HepG2 (cell line): ENCODE measurements around the gene ARHGAP22. TPM values are rescaled to one million over a fixed set of nuclear protein-coding genes. Genes with fewer than 3 reads are reported as not detected.

ENCODE experiments used
- ATAC-seq: fragments of 200-7000 bp; cut with Tn5 transposase; 3 replicates; pipeline ENCODE4 v1.9.1; 2020; ENCODE audit warnings: mild to moderate bottlenecking, moderate library complexity
- BruUV-seq: library from RNA; stranded (reverse); fragments of 400-500 nt; replicated peaks from 2 replicates; lab custom pipeline; 2021; lab: Mats Ljungman, UMichigan
- CTCF ChIA-PET: fragments of 300-600 bp; formaldehyde crosslinking; extraction: SDS; loops from one replicate; lab custom pipeline; 2021; ENCODE audit warnings: low total read pairs, inconsistent platforms, low intra/inter-chr PET ratio; lab: Yijun Ruan, JAX
- POLR2A ChIA-PET: fragments of 350-600 bp; sonication (Branson Sonifier 250); formaldehyde crosslinking; loops from one replicate; lab custom pipeline; 2020; ENCODE audit warnings: antibody characterized with exemption, inconsistent platforms; lab: Yijun Ruan, JAX
- DNase-seq: peaks from one replicate; pipeline ENCODE4 v3.0.0-alpha.2; 2015; ENCODE audit warnings: low spot score
- FAIRE-seq: peaks from 3 replicates; lab custom pipeline; 2011; peaks lifted over from hg19 to GRCh38; lab: Jason Lieb, UNC
- H2AFZ ChIP-seq: one replicate; pipeline ENCODE4 v1.6.1; 2011; ENCODE audit warnings: low read length, inconsistent platforms
- H3K27ac ChIP-seq: fragments of 300-600 bp; 3 replicates; pipeline ENCODE4 v1.8.0; 2011; ENCODE audit warnings: mixed run types, mild to moderate bottlenecking, mixed read lengths, low read length, inconsistent platforms; ENCODE audit not compliant: insufficient read depth; ENCODE audit errors: extremely low read length
- H3K27me3 ChIP-seq, 2 experiments: fragments of 200-600 bp in 1 of 2; 2 replicates in 1 of 2; 3 replicates in 1 of 2; pipeline versions ENCODE4 v1.6.0 to v1.8.0; 2011; ENCODE audit warnings: low read length in 2 of 2, mild to moderate bottlenecking in 2 of 2, moderate library complexity in 2 of 2, inconsistent platforms in 1 of 2; ENCODE audit not compliant: insufficient read depth in 2 of 2, control insufficient read depth in 1 of 2
- H3K36me3 ChIP-seq, 2 experiments: fragments of 200-600 bp in 1 of 2; replicated peaks in 1 of 2; 2 replicates in 1 of 2; 3 replicates in 1 of 2; pipeline versions ENCODE4 v1.5.1 to v1.8.0; 2011; ENCODE audit warnings: low read length in 2 of 2, inconsistent platforms in 1 of 2; ENCODE audit not compliant: insufficient read depth in 2 of 2, control insufficient read depth in 1 of 2
- H3K4me1 ChIP-seq: 2 replicates; pipeline ENCODE4 v1.5.1; 2012; ENCODE audit warnings: low read length, inconsistent platforms; ENCODE audit not compliant: insufficient read depth
- H3K4me2 ChIP-seq: 2 replicates; pipeline ENCODE4 v1.6.0; 2011; ENCODE audit warnings: low read depth, low read length, inconsistent platforms
- H3K4me3 ChIP-seq, 3 experiments: fragments of 200-600 bp in 1 of 3; sonication (generic), shearing (Covaris generic) in 1 of 3; replicated peaks in 1 of 3; 2 replicates each; pipeline ENCODE4 v1.5.1; 2011 to 2016; ENCODE audit warnings: low read length in 3 of 3, inconsistent platforms in 2 of 3, low read depth in 2 of 3, mild to moderate bottlenecking in 2 of 3, control low read depth in 1 of 3, mixed read lengths in 1 of 3; ENCODE audit not compliant: insufficient read depth in 1 of 3
- H3K79me2 ChIP-seq: one replicate; pipeline ENCODE4 v1.6.1; 2011; ENCODE audit warnings: low read length, inconsistent platforms; ENCODE audit not compliant: insufficient read depth
- H3K9ac ChIP-seq: 2 replicates; pipeline ENCODE4 v1.6.0; 2011; ENCODE audit warnings: mild to moderate bottlenecking, low read depth, low read length, inconsistent platforms; ENCODE audit not compliant: insufficient read depth
- H3K9me3 ChIP-seq: 2 replicates; pipeline ENCODE4 v1.5.1; 2012; ENCODE audit warnings: mild to moderate bottlenecking, low read length
- H4K20me1 ChIP-seq: 2 replicates; pipeline ENCODE4 v1.6.0; 2011; ENCODE audit warnings: inconsistent platforms, mild to moderate bottlenecking, low read length, moderate library complexity; ENCODE audit not compliant: insufficient read depth
- AGO1 ChIP-seq: fragments of 200-400 bp; formaldehyde crosslinking; IDR thresholded peaks from 2 replicates; pipeline ENCODE4 v1.6.1; 2017; ENCODE audit warnings: mild to moderate bottlenecking, low read depth, low read length, moderate library complexity; ENCODE audit not compliant: poor library complexity, severe bottlenecking
- ARNTL ChIP-seq: sonication (generic); formaldehyde crosslinking; IDR thresholded peaks from 2 replicates; pipeline ENCODE4 v1.4.0; 2020; ENCODE audit warnings: mild to moderate bottlenecking, missing genetic modification reagents
- BCLAF1 ChIP-seq: fragments of 450-650 bp; IDR thresholded peaks from 2 replicates; pipeline ENCODE4 v1.6.1; 2017; ENCODE audit warnings: mild to moderate bottlenecking
- ELF3 ChIP-seq: IDR thresholded peaks from 2 replicates; pipeline ENCODE4 v1.6.1; 2016; ENCODE audit warnings: missing genetic modification reagents, missing compliant biosample characterization
- FLYWCH1 ChIP-seq: sonication (generic); formaldehyde crosslinking; IDR thresholded peaks from 2 replicates; pipeline ENCODE4 v1.8.1; 2023; ENCODE audit warnings: mild to moderate bottlenecking, missing genetic modification reagents
- FOSL1 ChIP-seq: sonication (generic); formaldehyde crosslinking; IDR thresholded peaks from 2 replicates; pipeline ENCODE4 v1.9.0; 2021; ENCODE audit warnings: missing genetic modification reagents, borderline replicate concordance
- JUND ChIP-seq: sonication (generic); formaldehyde crosslinking; IDR thresholded peaks from 2 replicates; pipeline ENCODE4 v1.8.0; 2022; ENCODE audit warnings: mild to moderate bottlenecking, missing genetic modification reagents
- KDM1A ChIP-seq: IDR thresholded peaks from 2 replicates; pipeline ENCODE4 v1.6.1; 2016; ENCODE audit warnings: missing compliant biosample characterization
- SATB2 ChIP-seq: sonication (generic); formaldehyde crosslinking; IDR thresholded peaks from 2 replicates; pipeline ENCODE4 v1.5.0; 2020; ENCODE audit warnings: missing genetic modification reagents
- ZGPAT ChIP-seq: IDR thresholded peaks from 2 replicates; pipeline ENCODE4 v1.6.1; 2016; ENCODE audit warnings: mild to moderate bottlenecking
- ZNF263 ChIP-seq: sonication (generic); formaldehyde crosslinking; IDR thresholded peaks from 2 replicates; pipeline ENCODE4 v1.4.0; 2020; ENCODE audit warnings: missing genetic modification reagents
- ZNF546 ChIP-seq: sonication (generic); formaldehyde crosslinking; conservative IDR thresholded peaks from 2 replicates; pipeline ENCODE4 v1.8.1; 2023; ENCODE audit warnings: mild to moderate bottlenecking, missing genetic modification reagents
- ZSCAN30 ChIP-seq: sonication (generic); formaldehyde crosslinking; IDR thresholded peaks from 2 replicates; pipeline ENCODE4 v1.5.0; 2020; ENCODE audit warnings: mild to moderate bottlenecking, missing genetic modification reagents
- WGBS: methylation state at CpG from one replicate; pipeline ENCODE4 v1.1.6; 2017; ENCODE audit warnings: low lambda C conversion rate; 5-methylcytosine and 5-hydroxymethylcytosine counted together
- in situ Hi-C: cut with HindIII; loops from 2 replicates; pipeline ENCODE4 v1.10.0; 2017; ENCODE audit warnings: low pct_unique_long_range_greater_than_20kb; ENCODE audit not compliant: extremely low pct_ligation_motif_present
- intact Hi-C: fragments of 100-400 bp; cut with micrococcal nuclease; formaldehyde crosslinking; loops from one replicate; pipeline ENCODE4 v1.10.0; 2022; ENCODE audit not compliant: unreplicated experiment
- polyA plus RNA-seq, 8 experiments: library from polyadenylated mRNA; depleted of rRNA in 3 of 8; stranded (reverse) in 7 of 8; unstranded in 1 of 8; fragments of >200 nt; fragmentation: Illumina TruSeq in 4 of 8; extraction: Trizol in 4 of 8; gene quantifications; 2 replicates each; pipeline versions ENCODE4 v1.2.1 to v1.2.3, GENCODE V29; 2011 to 2016; ENCODE audit warnings: low read depth in 4 of 8, missing spikeins in 1 of 8, mixed read lengths in 1 of 8; ENCODE audit not compliant: insufficient read depth in 1 of 8
- total RNA-seq, 5 experiments: library from RNA; depleted of rRNA; stranded (reverse); fragments of >200 nt; fragmentation: Illumina TruSeq; extraction: Trizol; gene quantifications; 2 replicates each; pipeline ENCODE4 v1.2.3, GENCODE V29; 2016; ENCODE audit warnings: low read depth in 1 of 5

The ARHGAP22 gene
- total and polyA plus RNA-seq, 2 of the 13 experiments (the other 11 are each of a cell fraction or from before 2014, with no cell fraction given) = 0.08 to 0.38 TPM

- Histone ChIP-seq H3K27ac (no peak overlapping the region), H3K79me2 (no peaks in the 10 kb centered on the region), H3K9ac (no peak overlapping the region), H3K4me1 (peaks cover 19% of the 10 kb centered on the region), H3K27me3 (no peaks in the 10 kb centered on the region; a peak in 1 of 5 replicates), H4K20me1 (no peaks in the 10 kb centered on the region), H3K4me2 (no peak overlapping the region), H3K36me3 (no peaks in the 10 kb centered on the region), H2AFZ (no peak overlapping the region), H3K9me3 (no peaks in the 10 kb centered on the region), H3K4me3 (no peak overlapping the region)
- WGBS = 97% methylated on average over 4 of the region's 5 CpGs
- intact Hi-C loops = no loop called here
- DNase-seq (no peak), ATAC-seq (no peak), FAIRE-seq (no peak)
- ChIA-PET POLR2A (no interaction called here), CTCF (no interaction called here)
- in situ Hi-C loops = no loop called here
- BruUV-seq = no TSS peak
- no peak for TF ChIP-seq JUND (CRISPR knock-in tag)
- no peak for TF ChIP-seq ARNTL (CRISPR knock-in tag)
- no peak for TF ChIP-seq FOSL1 (CRISPR knock-in tag)
- TF ChIP-seq ZGPAT (CRISPR knock-in tag) = no peak
- no peak for TF ChIP-seq FLYWCH1 (CRISPR knock-in tag)
- no peak for TF ChIP-seq SATB2 (CRISPR knock-in tag)
- no peak for TF ChIP-seq AGO1
- no peak for TF ChIP-seq KDM1A (CRISPR knock-in tag)
- no peak for TF ChIP-seq ZNF546 (CRISPR knock-in tag)
- no peak for TF ChIP-seq ZNF263 (CRISPR knock-in tag)
- no peak for TF ChIP-seq BCLAF1
- no peak for TF ChIP-seq ZSCAN30
- TF ChIP-seq ELF3 (CRISPR knock-in tag) = no peak
Measured at GRCh38 chr10:48442809-48443177, 162.1 kb downstream of the ARHGAP22 start.
